H1 (cell line): Measurements from ENCODE around the gene PPP2R3B. TPM values are rescaled to one million over a fixed set of nuclear protein-coding genes. Genes with fewer than 3 reads are reported as not detected.

Experiments used
- BCL11A ChIP-seq, 2 experiments: IDR thresholded peaks; one replicate each; pipeline ENCODE4 v1.6.1; 2011; ENCODE audit warnings: low read depth in 2 of 2, low read length in 2 of 2, mild to moderate bottlenecking in 2 of 2
- CHD7 ChIP-seq: fragments of 300-600 bp; sonication (generic); IDR thresholded peaks from 2 replicates; pipeline ENCODE4 v1.7.1; 2012; ENCODE audit warnings: low read length, moderate library complexity, mild to moderate bottlenecking, inconsistent platforms; ENCODE audit not compliant: insufficient replicate concordance
- EGR1 ChIP-seq: IDR thresholded peaks from 2 replicates; pipeline ENCODE4 v1.6.1; 2011; ENCODE audit warnings: low read depth, low read length, borderline replicate concordance
- MAFK ChIP-seq: IDR thresholded peaks from 2 replicates; pipeline ENCODE4 v1.6.1; 2012; ENCODE audit warnings: low read depth, mild to moderate bottlenecking, improper control_type of control experiment, low read length
- RAD21 ChIP-seq, 2 experiments: IDR thresholded peaks in 1 of 2; conservative IDR thresholded peaks in 1 of 2; 2 replicates each; pipeline ENCODE4 v1.6.1; 2011; ENCODE audit warnings: low read depth in 2 of 2, low read length in 2 of 2, improper control_type of control experiment in 1 of 2, inconsistent platforms in 1 of 2, mild to moderate bottlenecking in 1 of 2, moderate library complexity in 1 of 2
- RNF2 ChIP-seq: fragments of 200-900, 300-1000 bp; sonication (generic); IDR thresholded peaks from 2 replicates; pipeline ENCODE4 v1.7.1; 2016; ENCODE audit warnings: borderline replicate concordance, low read depth, mild to moderate bottlenecking, antibody characterized with exemption, low read length; ENCODE audit not compliant: poor library complexity, severe bottlenecking; ENCODE audit errors: missing control alignments
- SIN3A ChIP-seq, 2 experiments: IDR thresholded peaks in 1 of 2; conservative IDR thresholded peaks in 1 of 2; 2 replicates each; pipeline ENCODE4 v1.6.1; 2011 to 2012; ENCODE audit warnings: low read length in 2 of 2, improper control_type of control experiment in 1 of 2, low read depth in 1 of 2, mild to moderate bottlenecking in 1 of 2
- SIX5 ChIP-seq: IDR thresholded peaks from 2 replicates; pipeline ENCODE4 v1.6.1; 2011; ENCODE audit warnings: mild to moderate bottlenecking, low read depth, low read length
- TAF7 ChIP-seq: optimal IDR thresholded peaks from 2 replicates; pipeline ENCODE3; 2011; ENCODE audit warnings: low read depth, mild to moderate bottlenecking, inconsistent platforms, low read length, moderate library complexity, borderline replicate concordance
- polyA plus RNA-seq, 7 experiments: library from polyadenylated mRNA; depleted of rRNA in 3 of 7; stranded (reverse) in 5 of 7; unstranded in 2 of 7; fragments of >200 nt in 5 of 7; fragments of 200-250 nt in 2 of 7; gene quantifications; 1 replicate in 5 of 7; 2 replicates in 1 of 7; 4 replicates in 1 of 7; pipeline versions ENCODE4 v1.2.1 to v1.2.3, GENCODE V29; 2011 to 2013; ENCODE audit warnings: missing spikeins in 2 of 7, mixed read lengths in 2 of 7
- total RNA-seq: library from RNA; stranded (reverse); fragmentation: NEBNext Ultra II Directional; extraction: Animal tissue kit (Norgen Biotek cat#: 25700); gene quantifications from 2 replicates; pipeline ENCODE4 v1.2.1, GENCODE V29; 2021

PPP2R3B gene
- total and polyA plus RNA-seq, 2 of the 8 experiments (the other 6 are each of a cell fraction or from before 2014, with no cell fraction given) = 47.6 to 86.7 TPM

- TF ChIP-seq CHD7 (no peak), BCL11A (IDR thresholded peaks at IDR 0.05; ENCODE audit: low read depth in 2 of 2, low read length in 2 of 2) (no peak), SIN3A (conservative IDR thresholded peaks at IDR 0.05 in 1 of 2, IDR thresholded peaks at IDR 0.05 in 1 of 2; ENCODE audit: low read depth in 1 of 2, low read length in 2 of 2) (no peak), EGR1 (no peak), SIX5 (no peak), RAD21 (IDR thresholded peaks at IDR 0.05 in 1 of 2, conservative IDR thresholded peaks at IDR 0.05 in 1 of 2; ENCODE audit: low read depth in 2 of 2, low read length in 2 of 2) (no peak), TAF7 (no peak), RNF2 (no peak), MAFK (no peak)
Measured at GRCh38 chrX:360496-361150, 26.1 kb downstream of the PPP2R3B start (continued).
